OCI-LY1 (cell line): ENCODE measurements around the gene KCNK2.

ENCODE experiments used
- CTCF ChIP-seq: fragments of 200-600 bp; sonication (generic), shearing (Covaris generic); IDR thresholded peaks from 2 replicates; pipeline ENCODE4 v1.5.1; 2017; ENCODE audit warnings: mild to moderate bottlenecking, antibody characterized with exemption, low read length, moderate library complexity, mixed read lengths
- EZH2 ChIP-seq: fragments of 200-600 bp; sonication (generic), shearing (Covaris generic); IDR thresholded peaks from 2 replicates; pipeline ENCODE4 v1.8.0; 2017; ENCODE audit warnings: borderline replicate concordance, mixed run types, mild to moderate bottlenecking, antibody characterized with exemption, low read length, moderate library complexity, mixed read lengths

GRCh38 chr1:215262106-215262505 lies 179.6 kb downstream of the KCNK2 start:
- no peak for TF ChIP-seq EZH2
- TF ChIP-seq CTCF, result no peak
